HCT116 (cell line): ENCODE data around the gene CDH5. TPM values are rescaled to one million over a fixed set of nuclear protein-coding genes. Genes with fewer than 3 reads are reported as not detected.

Source experiments
- ATAC-seq: fragments of 200-7000 bp; cut with Tn5 transposase; 2 replicates; pipeline ENCODE4 v1.9.1; 2020; ENCODE audit warnings: mild to moderate bottlenecking, moderate library complexity
- BruUV-seq: library from RNA; stranded (reverse); fragments of 400-500 nt; replicated peaks from 2 replicates; lab custom pipeline; 2021; lab: Mats Ljungman, UMichigan
- CTCF ChIA-PET: fragments of 300-600 bp; sonication (Branson Sonifier 250); formaldehyde crosslinking; loops from one replicate; lab custom pipeline; 2021; ENCODE audit warnings: antibody characterized with exemption; lab: Charles Lee
- POLR2A ChIA-PET: fragments of 300-600, 350-600 bp; sonication (Branson Sonifier 250); formaldehyde crosslinking; loops from one replicate; lab custom pipeline; 2021; ENCODE audit warnings: antibody characterized with exemption; lab: Charles Lee
- RAD21 ChIA-PET, 2 experiments: fragments of 300-600 bp; sonication (Branson Sonifier 250); formaldehyde crosslinking; loops; one replicate each; lab custom pipeline; 2023; ENCODE audit warnings: low total read pairs in 2 of 2; ENCODE audit not compliant: uncharacterized antibody in 2 of 2, unreplicated experiment in 2 of 2, low non-redundant PET in 1 of 2; lab: Charles Lee
- DNase-seq: peaks from one replicate; pipeline ENCODE4 v3.0.0-alpha.2; 2010; ENCODE audit warnings: low read depth, low spot score
- H2AFZ ChIP-seq: fragments of 200-600 bp; shearing (Covaris generic), sonication (generic); 2 replicates; pipeline ENCODE4 v1.6.1; 2017; ENCODE audit warnings: low read depth, mixed run types, mixed read lengths, antibody characterized with exemption, low read length; ENCODE audit not compliant: poor library complexity, severe bottlenecking
- H3K27ac ChIP-seq: 2 replicates; pipeline ENCODE4 v1.5.1; 2012; ENCODE audit warnings: low read depth, low read length
- H3K27me3 ChIP-seq: fragments of 200-600 bp; sonication (generic); 2 replicates; pipeline ENCODE4 v1.6.1; 2016; ENCODE audit warnings: mixed run types, low read length, mixed read lengths; ENCODE audit not compliant: insufficient read depth
- H3K36me3 ChIP-seq, 2 experiments: fragments of 200-500 bp in 1 of 2; fragments of 200-600 bp in 1 of 2; sonication (Bioruptor generic) in 1 of 2; sonication (generic) in 1 of 2; 2 replicates each; pipeline versions ENCODE4 v1.5.1 to v1.6.1; 2014 to 2016; ENCODE audit warnings: low read length in 2 of 2, inconsistent platforms in 1 of 2, mixed read lengths in 1 of 2, mixed run types in 1 of 2; ENCODE audit not compliant: insufficient read depth in 2 of 2, control insufficient read depth in 1 of 2
- H3K4me1 ChIP-seq, 2 experiments: fragments of 200-600 bp in 1 of 2; sonication (generic) in 1 of 2; 2 replicates each; pipeline versions ENCODE4 v1.5.1 to v1.6.1; 2012 to 2017; ENCODE audit warnings: low read length in 2 of 2, inconsistent platforms in 1 of 2, mild to moderate bottlenecking in 1 of 2, mixed read lengths in 1 of 2, mixed run types in 1 of 2, moderate library complexity in 1 of 2; ENCODE audit not compliant: insufficient read depth in 2 of 2, control insufficient read depth in 1 of 2
- H3K4me2 ChIP-seq: fragments of 200-600 bp; sonication (generic); 2 replicates; pipeline ENCODE4 v1.6.1; 2017; ENCODE audit warnings: mixed run types, low read length, mixed read lengths
- H3K4me3 ChIP-seq, 2 experiments: fragments of 200-600 bp in 1 of 2; sonication (generic) in 1 of 2; replicated peaks in 1 of 2; 2 replicates each; pipeline ENCODE4 v1.5.1; 2011 to 2016; ENCODE audit warnings: low read length in 2 of 2, control low read depth in 1 of 2, low read depth in 1 of 2, mild to moderate bottlenecking in 1 of 2, mixed read lengths in 1 of 2, mixed run types in 1 of 2
- H3K79me2 ChIP-seq: fragments of 200-600 bp; sonication (generic); 2 replicates; pipeline ENCODE4 v1.6.1; 2017; ENCODE audit warnings: mild to moderate bottlenecking, mixed run types, low read length, moderate library complexity, mixed read lengths; ENCODE audit not compliant: insufficient read depth
- H3K9ac ChIP-seq: fragments of 200-600 bp; sonication (generic); 2 replicates; pipeline ENCODE4 v1.6.1; 2016; ENCODE audit warnings: low read length, mixed read lengths
- H3K9me2 ChIP-seq: fragments of 200-600 bp; sonication (generic), shearing (Covaris generic); 2 replicates; pipeline ENCODE4 v1.6.1; 2017; ENCODE audit warnings: mixed run types, mild to moderate bottlenecking, moderate library complexity; ENCODE audit not compliant: insufficient read depth
- H3K9me3 ChIP-seq, 2 experiments: fragments of 200-500 bp in 1 of 2; fragments of 200-600 bp in 1 of 2; sonication (Bioruptor generic) in 1 of 2; sonication (generic) in 1 of 2; 2 replicates each; pipeline ENCODE4 v1.6.1; 2014 to 2017; ENCODE audit warnings: low read length in 2 of 2, mixed read lengths in 2 of 2, inconsistent platforms in 1 of 2, low read depth in 1 of 2, mild to moderate bottlenecking in 1 of 2, mixed run types in 1 of 2, moderate library complexity in 1 of 2; ENCODE audit not compliant: control insufficient read depth in 1 of 2, insufficient read depth in 1 of 2
- H4K20me1 ChIP-seq: fragments of 200-600 bp; sonication (generic), shearing (Covaris generic); 2 replicates; pipeline ENCODE4 v1.6.1; 2017; ENCODE audit warnings: mixed run types, mild to moderate bottlenecking, moderate library complexity; ENCODE audit not compliant: insufficient read depth
- EGR1 ChIP-seq: IDR thresholded peaks from 2 replicates; pipeline ENCODE4 v1.6.1; 2012; ENCODE audit warnings: low read depth
- ELF1 ChIP-seq: IDR thresholded peaks from 2 replicates; pipeline ENCODE4 v1.6.1; 2012; ENCODE audit warnings: low read depth, borderline replicate concordance
- EZH2 ChIP-seq: fragments of 200-600 bp; sonication (generic); IDR thresholded peaks from 2 replicates; pipeline ENCODE4 v1.6.1; 2017; ENCODE audit warnings: antibody characterized with exemption, mixed run types
- EZH2phosphoT487 ChIP-seq: fragments of 200-600 bp; IDR thresholded peaks from 2 replicates; pipeline ENCODE4 v1.6.1; 2018; ENCODE audit warnings: antibody characterized with exemption, borderline replicate concordance
- JUND ChIP-seq: IDR thresholded peaks from 2 replicates; pipeline ENCODE4 v1.6.1; 2012
- POLR2A ChIP-seq: IDR thresholded peaks from 2 replicates; pipeline ENCODE4 v1.7.0; 2011; ENCODE audit warnings: borderline replicate concordance; ENCODE audit not compliant: insufficient read depth, insufficient read length; ENCODE audit errors: extremely low read depth
- RAD21 ChIP-seq: IDR thresholded peaks from 2 replicates; pipeline ENCODE4 v1.6.1; 2012; ENCODE audit warnings: low read depth, mild to moderate bottlenecking
- SIN3A ChIP-seq: IDR thresholded peaks from 2 replicates; pipeline ENCODE4 v1.6.1; 2012; ENCODE audit warnings: low read depth
- SRF ChIP-seq: IDR thresholded peaks from 2 replicates; pipeline ENCODE4 v1.6.1; 2012; ENCODE audit warnings: low read depth
- TCF7L2 ChIP-seq: IDR thresholded peaks from 2 replicates; pipeline ENCODE4 v1.7.0; 2011; ENCODE audit warnings: borderline replicate concordance, inconsistent platforms; ENCODE audit not compliant: insufficient read depth, insufficient read length; ENCODE audit errors: extremely low read depth
- ZFX ChIP-seq: fragments of 450-650 bp; IDR thresholded peaks from 2 replicates; pipeline ENCODE4 v1.6.1; 2017
- ZNF274 ChIP-seq: fragments of 200-500 bp; sonication (Bioruptor generic); IDR thresholded peaks from 2 replicates; pipeline ENCODE4 v1.6.1; 2014; ENCODE audit warnings: mild to moderate bottlenecking, low read depth, low read length, inconsistent platforms
- intact Hi-C: fragments of 100-400 bp; cut with micrococcal nuclease; formaldehyde crosslinking; loops from 2 replicates; pipeline ENCODE4 v1.10.0; 2022
- total RNA-seq: library from RNA; stranded (reverse); gene quantifications from one replicate; pipeline ENCODE4 v1.2.1, GENCODE V29; 2021; ENCODE audit not compliant: unreplicated experiment
- TF ChIP-seq, protein P1 (sequence below): IDR thresholded peaks from 2 replicates; pipeline ENCODE4 v1.6.1; 2012
- TF ChIP-seq, protein P2 (sequence below): IDR thresholded peaks from 2 replicates; pipeline ENCODE4 v1.6.1; 2012; ENCODE audit warnings: low read depth
- TF ChIP-seq, protein P3 (sequence below): IDR thresholded peaks from 2 replicates; pipeline ENCODE4 v1.6.1; 2012
- TF ChIP-seq, protein P4 (sequence below), 3 experiments: fragments of 200-600 bp in 1 of 3; sonication (generic) in 1 of 3; IDR thresholded peaks in 2 of 3; conservative IDR thresholded peaks in 1 of 3; 2 replicates each; pipeline ENCODE4 v1.5.1; 2012 to 2017; ENCODE audit warnings: low read depth in 2 of 3, low read length in 2 of 3, antibody characterized with exemption in 1 of 3, borderline replicate concordance in 1 of 3, control low read depth in 1 of 3, mild to moderate bottlenecking in 1 of 3, mixed read lengths in 1 of 3, mixed run types in 1 of 3, moderate library complexity in 1 of 3; ENCODE audit not compliant: insufficient read depth in 1 of 3

The CDH5 gene
- total RNA-seq, 1 experiment from 2014 or later, result 0.15 TPM

DNA sequence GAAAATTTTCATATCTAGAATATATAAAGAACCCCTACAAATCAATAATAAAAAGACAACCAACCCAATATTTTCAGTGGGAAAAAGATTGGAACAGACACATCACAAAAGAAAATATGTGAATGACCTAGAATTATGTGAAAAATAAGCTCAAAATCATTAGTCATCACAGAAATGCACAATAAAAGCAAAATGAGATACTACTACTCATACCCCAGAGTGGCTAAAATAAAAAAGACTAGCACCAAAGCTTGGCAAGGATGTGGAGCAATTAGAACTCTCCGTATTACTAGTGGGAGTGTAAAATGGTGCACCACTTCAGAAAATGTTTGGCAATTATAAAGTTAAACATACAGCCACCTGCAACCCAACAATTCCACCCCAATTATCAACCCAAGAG lies 48.0 kb upstream of the CDH5 start:
- H3K4me2 ChIP-seq, result no peak overlapping the region
- intact Hi-C loops, result no loop called here
- peaks cover 0 to 7% of the 10 kb centered on the region in 2 experiments; a peak in 1 of 4 replicates for H3K4me1 ChIP-seq
- no peak for ATAC-seq
- DNase-seq, result no peak
- no peaks in the 10 kb centered on the region for H4K20me1 ChIP-seq
- H3K79me2 ChIP-seq, result no peaks in the 10 kb centered on the region
- H3K36me3 ChIP-seq, result no peaks in the 10 kb centered on the region
- ChIA-PET POLR2A (no interaction called here), RAD21 (no interaction called here), CTCF (interaction anchor here (1.6 to 2.0 kb wide), 2 partner anchors 26 to 40 kb away, joined by 5 to 6 read pairs; no protein-coding TSS in a partner anchor)
- TF ChIP-seq, protein P1, sequence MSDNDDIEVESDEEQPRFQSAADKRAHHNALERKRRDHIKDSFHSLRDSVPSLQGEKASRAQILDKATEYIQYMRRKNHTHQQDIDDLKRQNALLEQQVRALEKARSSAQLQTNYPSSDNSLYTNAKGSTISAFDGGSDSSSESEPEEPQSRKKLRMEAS, result no peak
- TF ChIP-seq JUND (no peak), POLR2A (no peak), TCF7L2 (no peak), ELF1 (no peak), EGR1 (no peak), EZH2phosphoT487 (no peak), EZH2 (no peak), SIN3A (no peak), RAD21 (no peak), SRF (no peak), ZFX (no peak), ZNF274 (no peak)
- TF ChIP-seq, protein P2, sequence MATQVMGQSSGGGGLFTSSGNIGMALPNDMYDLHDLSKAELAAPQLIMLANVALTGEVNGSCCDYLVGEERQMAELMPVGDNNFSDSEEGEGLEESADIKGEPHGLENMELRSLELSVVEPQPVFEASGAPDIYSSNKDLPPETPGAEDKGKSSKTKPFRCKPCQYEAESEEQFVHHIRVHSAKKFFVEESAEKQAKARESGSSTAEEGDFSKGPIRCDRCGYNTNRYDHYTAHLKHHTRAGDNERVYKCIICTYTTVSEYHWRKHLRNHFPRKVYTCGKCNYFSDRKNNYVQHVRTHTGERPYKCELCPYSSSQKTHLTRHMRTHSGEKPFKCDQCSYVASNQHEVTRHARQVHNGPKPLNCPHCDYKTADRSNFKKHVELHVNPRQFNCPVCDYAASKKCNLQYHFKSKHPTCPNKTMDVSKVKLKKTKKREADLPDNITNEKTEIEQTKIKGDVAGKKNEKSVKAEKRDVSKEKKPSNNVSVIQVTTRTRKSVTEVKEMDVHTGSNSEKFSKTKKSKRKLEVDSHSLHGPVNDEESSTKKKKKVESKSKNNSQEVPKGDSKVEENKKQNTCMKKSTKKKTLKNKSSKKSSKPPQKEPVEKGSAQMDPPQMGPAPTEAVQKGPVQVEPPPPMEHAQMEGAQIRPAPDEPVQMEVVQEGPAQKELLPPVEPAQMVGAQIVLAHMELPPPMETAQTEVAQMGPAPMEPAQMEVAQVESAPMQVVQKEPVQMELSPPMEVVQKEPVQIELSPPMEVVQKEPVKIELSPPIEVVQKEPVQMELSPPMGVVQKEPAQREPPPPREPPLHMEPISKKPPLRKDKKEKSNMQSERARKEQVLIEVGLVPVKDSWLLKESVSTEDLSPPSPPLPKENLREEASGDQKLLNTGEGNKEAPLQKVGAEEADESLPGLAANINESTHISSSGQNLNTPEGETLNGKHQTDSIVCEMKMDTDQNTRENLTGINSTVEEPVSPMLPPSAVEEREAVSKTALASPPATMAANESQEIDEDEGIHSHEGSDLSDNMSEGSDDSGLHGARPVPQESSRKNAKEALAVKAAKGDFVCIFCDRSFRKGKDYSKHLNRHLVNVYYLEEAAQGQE, result no peak
- TF ChIP-seq, protein P3, sequence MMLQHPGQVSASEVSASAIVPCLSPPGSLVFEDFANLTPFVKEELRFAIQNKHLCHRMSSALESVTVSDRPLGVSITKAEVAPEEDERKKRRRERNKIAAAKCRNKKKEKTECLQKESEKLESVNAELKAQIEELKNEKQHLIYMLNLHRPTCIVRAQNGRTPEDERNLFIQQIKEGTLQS, result no peak
- TF ChIP-seq, protein P4, sequence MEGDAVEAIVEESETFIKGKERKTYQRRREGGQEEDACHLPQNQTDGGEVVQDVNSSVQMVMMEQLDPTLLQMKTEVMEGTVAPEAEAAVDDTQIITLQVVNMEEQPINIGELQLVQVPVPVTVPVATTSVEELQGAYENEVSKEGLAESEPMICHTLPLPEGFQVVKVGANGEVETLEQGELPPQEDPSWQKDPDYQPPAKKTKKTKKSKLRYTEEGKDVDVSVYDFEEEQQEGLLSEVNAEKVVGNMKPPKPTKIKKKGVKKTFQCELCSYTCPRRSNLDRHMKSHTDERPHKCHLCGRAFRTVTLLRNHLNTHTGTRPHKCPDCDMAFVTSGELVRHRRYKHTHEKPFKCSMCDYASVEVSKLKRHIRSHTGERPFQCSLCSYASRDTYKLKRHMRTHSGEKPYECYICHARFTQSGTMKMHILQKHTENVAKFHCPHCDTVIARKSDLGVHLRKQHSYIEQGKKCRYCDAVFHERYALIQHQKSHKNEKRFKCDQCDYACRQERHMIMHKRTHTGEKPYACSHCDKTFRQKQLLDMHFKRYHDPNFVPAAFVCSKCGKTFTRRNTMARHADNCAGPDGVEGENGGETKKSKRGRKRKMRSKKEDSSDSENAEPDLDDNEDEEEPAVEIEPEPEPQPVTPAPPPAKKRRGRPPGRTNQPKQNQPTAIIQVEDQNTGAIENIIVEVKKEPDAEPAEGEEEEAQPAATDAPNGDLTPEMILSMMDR (IDR thresholded peaks at IDR 0.05 in 2 of 3, conservative IDR thresholded peaks at IDR 0.05 in 1 of 3; ENCODE audit: borderline replicate concordance in 1 of 3, insufficient read depth in 1 of 3, low read depth in 2 of 3, low read length in 2 of 3), result no peak
- H3K9me2 ChIP-seq, result no peaks in the 10 kb centered on the region
- H3K9me3 ChIP-seq, result no peaks in the 10 kb centered on the region
- no peak overlapping the region for H3K9ac ChIP-seq
- BruUV-seq, result no TSS peak
- H3K27ac ChIP-seq, result no peak overlapping the region
- peaks cover 15% of the 10 kb centered on the region; the same call in 1 of the 2 replicates for H3K27me3 ChIP-seq
- no peak overlapping the region for H2AFZ ChIP-seq
- no peak overlapping the region for H3K4me3 ChIP-seq
